ENCODE data around the gene IARS2.
"Not testable (repeated sequence)": the region's sequence is repeated elsewhere in the genome, so short reads cannot be mapped to it uniquely, and the experiment has no call there.

The IARS2 gene

GRCh38 chr1:220112600-220112999 lies 18.7 kb downstream of the IARS2 start:
- DNase-seq: not testable (repeated sequence)

DNA sequence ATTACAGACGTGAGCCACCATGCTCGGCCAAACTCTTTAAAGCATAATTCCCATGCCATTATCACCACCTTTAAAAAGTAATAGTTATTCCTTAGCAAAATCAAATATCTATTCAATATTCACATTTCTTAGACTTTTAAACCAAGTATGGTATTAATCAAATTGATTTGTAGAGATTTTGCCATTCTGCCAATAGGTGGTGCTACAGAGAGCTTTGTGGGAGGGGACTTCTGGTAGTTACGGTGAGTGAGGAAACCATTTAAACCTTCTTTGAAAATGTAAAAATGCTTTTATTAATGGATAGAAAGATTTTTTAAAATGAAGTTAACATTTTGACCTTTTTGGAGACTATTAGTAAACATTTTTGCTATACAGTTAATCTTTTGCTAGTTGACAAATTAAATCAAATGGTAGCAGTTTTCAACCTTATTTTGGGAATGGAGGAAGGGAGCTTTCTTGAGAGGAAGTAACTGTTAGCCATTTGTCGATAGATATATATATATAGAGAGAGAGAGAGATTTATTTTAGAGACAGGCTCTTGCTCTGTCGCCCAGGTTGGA lies 19.3 kb downstream of the IARS2 start:
- no peak for DNase-seq

GRCh38 chr1:220119043-220119512 lies 25.1 kb downstream of the IARS2 start:
- no peak for DNase-seq

- no peak for DNase-seq
Measured at GRCh38 chr1:220121791-220122530, 28.0 kb downstream of the IARS2 start.

- DNase-seq: no peak
Measured at GRCh38 chr1:220123066-220123465, 29.1 kb downstream of the IARS2 start.

DNA sequence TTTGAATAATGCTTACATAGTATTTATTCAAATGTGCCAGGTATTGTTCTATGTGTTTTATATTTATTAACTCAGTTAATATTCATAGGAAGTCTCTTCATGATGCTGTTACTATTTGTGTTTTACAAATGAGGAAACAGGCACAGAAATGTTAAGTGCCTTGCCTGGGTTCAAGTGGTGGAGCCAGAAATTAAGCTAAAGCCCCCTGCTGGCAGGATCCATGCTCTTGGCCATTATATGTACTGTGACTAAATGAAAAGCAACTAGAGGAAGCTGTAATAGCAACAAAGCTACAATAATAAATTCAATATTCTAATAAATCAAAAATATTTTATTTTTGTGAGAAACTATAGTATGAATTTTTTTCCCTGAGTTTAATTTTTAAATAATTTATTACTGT lies 30.0 kb downstream of the IARS2 start:
- DNase-seq: no peak

DNA sequence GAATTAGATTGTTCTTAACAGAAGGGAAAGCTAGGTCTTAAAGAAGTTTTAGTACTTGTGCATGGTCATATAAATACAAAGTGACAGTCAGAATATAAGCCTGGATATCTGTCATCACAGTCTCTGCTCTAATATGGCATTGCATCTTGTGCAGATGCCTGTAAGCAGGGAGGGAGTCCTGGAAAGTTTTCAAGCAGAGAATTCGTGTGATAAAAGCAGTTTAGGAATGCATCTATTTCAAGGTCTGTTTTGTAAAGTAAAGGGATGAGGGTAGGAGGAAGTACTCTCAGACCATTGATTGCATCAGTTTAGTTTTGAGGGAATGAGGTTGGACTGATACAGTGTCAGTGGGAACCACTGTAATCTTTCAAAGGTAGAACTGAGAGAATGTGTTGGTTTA lies 30.6 kb downstream of the IARS2 start:
- DNase-seq: no peak

GRCh38 chr1:220127076-220127475 lies 33.1 kb downstream of the IARS2 start:
- DNase-seq: no peak

- no peak for DNase-seq
Measured at GRCh38 chr1:220129479-220130210, 35.7 kb downstream of the IARS2 start.

DNA sequence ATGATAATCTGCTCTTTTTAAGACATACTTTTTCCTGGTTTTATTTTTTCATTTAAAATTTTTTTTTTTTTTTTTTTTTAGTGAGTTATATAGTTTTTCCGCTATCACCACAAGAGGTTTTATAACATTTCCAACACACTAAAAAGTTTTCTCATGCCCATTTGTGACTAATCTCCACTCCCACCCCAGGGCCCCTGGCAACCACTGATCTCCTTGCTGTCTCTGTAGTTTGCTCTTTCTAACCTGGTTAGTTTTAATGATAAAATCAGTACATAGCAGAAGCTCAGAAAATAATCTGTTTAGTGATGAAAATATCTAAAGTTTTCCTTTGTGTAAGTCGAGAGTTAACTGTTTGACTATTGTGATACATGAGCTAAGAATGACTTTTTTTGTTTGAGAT lies 41.8 kb downstream of the IARS2 start:
- DNase-seq: no peak

- no peak for DNase-seq
Measured at GRCh38 chr1:220137019-220137786, 43.3 kb downstream of the IARS2 start.

GRCh38 chr1:220139966-220140365 lies 46.0 kb downstream of the IARS2 start:
- no peak for DNase-seq

GRCh38 chr1:220144051-220144450 lies 50.1 kb downstream of the IARS2 start:
- DNase-seq: no peak

- no peak for DNase-seq
Measured at GRCh38 chr1:220149742-220150141, 55.8 kb downstream of the IARS2 start.

DNA sequence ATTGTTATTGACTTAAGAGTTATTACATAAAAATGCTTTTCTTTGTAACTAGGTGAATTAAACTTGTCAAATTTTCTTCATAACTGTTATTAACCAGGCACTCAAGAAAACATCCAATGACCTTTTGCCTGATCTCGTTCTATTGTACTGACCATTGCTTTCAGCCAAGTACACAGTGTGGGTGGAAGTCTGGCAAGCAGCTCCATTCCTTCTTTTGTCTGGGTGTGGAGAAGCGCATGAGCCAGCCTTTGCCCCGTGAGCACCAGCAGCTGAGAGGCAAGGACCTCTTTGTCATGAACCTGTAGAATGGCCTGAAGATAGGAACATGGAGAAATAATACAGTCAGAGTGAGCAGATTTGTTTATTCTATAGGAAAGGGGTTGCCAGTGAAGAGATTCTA lies 57.5 kb downstream of the IARS2 start:
- peak in 26 of 56 donors; percentile 1 to 43 (median 8) for DNase-seq

GRCh38 chr1:220153147-220153546 lies 59.2 kb downstream of the IARS2 start:
- no peak for DNase-seq

GRCh38 chr1:220156620-220157146 lies 62.8 kb downstream of the IARS2 start:
- DNase-seq: no peak

DNA sequence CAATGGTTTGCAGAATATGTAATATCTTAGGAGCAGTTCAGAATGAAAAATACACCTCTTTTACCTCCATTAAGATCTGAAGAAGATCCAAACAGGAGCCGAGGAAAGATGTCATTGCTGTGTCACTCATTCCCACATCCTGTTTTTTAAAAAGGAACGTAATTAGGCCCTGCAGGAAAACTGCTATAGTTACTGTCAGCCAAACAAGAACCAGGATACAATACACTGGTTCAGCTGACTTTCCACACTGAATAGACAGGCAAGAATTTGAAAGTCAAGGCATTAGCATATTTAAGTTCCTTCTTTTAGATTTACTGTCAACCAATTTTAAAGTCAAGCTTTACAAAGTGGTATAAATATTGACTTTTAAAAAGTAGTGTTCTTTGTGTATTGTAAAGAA lies 63.8 kb downstream of the IARS2 start:
- no peak for DNase-seq

GRCh38 chr1:220158530-220158929 lies 64.6 kb downstream of the IARS2 start:
- DNase-seq: not testable (repeated sequence)

DNA sequence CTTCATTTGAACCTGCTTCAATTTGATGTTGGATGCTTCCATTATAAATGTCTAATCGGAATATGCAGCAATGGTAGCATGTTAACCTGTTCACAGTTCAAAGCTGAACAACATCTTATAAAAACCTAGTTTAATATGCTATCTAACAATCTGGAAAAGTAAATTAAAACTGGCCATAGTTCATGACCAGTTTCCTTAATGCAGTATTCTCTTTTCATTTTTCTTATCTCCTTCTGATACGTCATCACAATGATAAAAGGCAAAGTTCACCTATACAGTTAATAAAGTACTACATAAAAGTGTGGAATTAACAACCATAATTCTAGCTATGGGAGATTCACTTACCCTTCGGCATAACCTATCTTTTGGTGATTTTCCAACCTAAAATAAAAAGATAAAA lies 65.1 kb downstream of the IARS2 start:
- no peak for DNase-seq

- DNase-seq: no peak
Measured at GRCh38 chr1:220160027-220160426, 66.1 kb downstream of the IARS2 start.

DNA sequence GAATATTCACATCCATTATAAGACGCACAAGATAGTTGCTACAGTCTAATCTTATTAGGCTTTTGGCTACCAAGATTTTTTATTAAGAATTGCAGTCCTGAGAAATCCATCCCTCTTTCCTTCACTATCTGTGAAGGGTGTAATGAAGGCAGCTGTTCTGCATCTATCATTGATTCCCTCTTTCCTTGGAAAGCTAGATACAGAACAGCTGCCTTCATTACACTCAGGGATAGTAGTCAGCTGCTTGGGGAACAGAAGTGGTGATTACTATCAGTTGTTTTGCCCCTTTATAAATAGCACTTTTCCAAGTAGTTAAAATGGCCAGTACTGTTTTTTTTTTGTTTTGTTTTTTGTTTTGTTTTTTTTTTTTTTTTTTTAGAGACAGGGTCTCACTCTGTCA lies 70.2 kb downstream of the IARS2 start:
- no peak for DNase-seq

Data from nucleus accumbens (tissue), 56 donors.